Loucy (cell line): ENCODE measurements around the gene RBMS3.

Experiments
- H2AFZ ChIP-seq: fragments of 200-600 bp; sonication (generic); 2 replicates; pipeline ENCODE4 v1.6.0; 2016; ENCODE audit warnings: antibody characterized with exemption, mild to moderate bottlenecking, low read length, moderate library complexity
- H3F3A ChIP-seq: fragments of 200-600 bp; 2 replicates; pipeline ENCODE4 v1.6.0; 2016; ENCODE audit warnings: antibody characterized with exemption, low read depth, mild to moderate bottlenecking
- H3K27me3 ChIP-seq: fragments of 200-600 bp; sonication (generic); 2 replicates; pipeline ENCODE4 v1.6.1; 2014; ENCODE audit warnings: low read length, mild to moderate bottlenecking; ENCODE audit not compliant: insufficient read depth, poor library complexity, severe bottlenecking
- H3K36me3 ChIP-seq: fragments of 200-600 bp; sonication (generic); 2 replicates; pipeline ENCODE4 v1.6.1; 2016; ENCODE audit warnings: low read length; ENCODE audit not compliant: insufficient read depth
- H3K4me1 ChIP-seq: fragments of 200-600 bp; sonication (generic); 2 replicates; pipeline ENCODE4 v1.5.1; 2014; ENCODE audit warnings: low read length, mild to moderate bottlenecking; ENCODE audit not compliant: insufficient read depth, poor library complexity, severe bottlenecking
- H3K4me2 ChIP-seq: fragments of 200-600 bp; sonication (generic); 2 replicates; pipeline ENCODE4 v1.6.0; 2014; ENCODE audit warnings: antibody characterized with exemption, low read length, low read depth, mild to moderate bottlenecking; ENCODE audit not compliant: poor library complexity, severe bottlenecking
- H3K4me3 ChIP-seq: fragments of 200-600 bp; sonication (generic); 2 replicates; pipeline ENCODE4 v1.5.1; 2014; ENCODE audit warnings: low read length, mild to moderate bottlenecking, mixed read lengths; ENCODE audit not compliant: poor library complexity, severe bottlenecking
- H3K79me2 ChIP-seq: fragments of 200-600 bp; sonication (generic); 2 replicates; pipeline ENCODE4 v1.6.1; 2014; ENCODE audit warnings: low read length; ENCODE audit not compliant: insufficient read depth
- H3K9ac ChIP-seq: fragments of 200-600 bp; sonication (generic); 2 replicates; pipeline ENCODE4 v1.6.0; 2014; ENCODE audit warnings: mild to moderate bottlenecking, low read depth, low read length, moderate library complexity; ENCODE audit not compliant: poor library complexity, severe bottlenecking
- H3K9me2 ChIP-seq: fragments of 200-600 bp; sonication (generic); replicated peaks from 2 replicates; pipeline ENCODE4 v1.6.1; 2016; ENCODE audit warnings: low read depth, low read length, mixed read lengths
- H3K9me3 ChIP-seq: fragments of 200-600 bp; sonication (generic); 2 replicates; pipeline ENCODE4 v1.6.1; 2014; ENCODE audit warnings: mild to moderate bottlenecking, antibody characterized with exemption, low read length, low read depth; ENCODE audit not compliant: insufficient read depth
- H4K20me1 ChIP-seq: fragments of 200-600 bp; sonication (generic); 2 replicates; pipeline ENCODE4 v1.6.0; 2014; ENCODE audit warnings: antibody characterized with exemption, low read length, mild to moderate bottlenecking; ENCODE audit not compliant: insufficient read depth, poor library complexity, severe bottlenecking
- CTCF ChIP-seq: fragments of 200-600 bp; sonication (generic); conservative IDR thresholded peaks from 2 replicates; pipeline ENCODE4 v1.5.1; 2014; ENCODE audit warnings: mild to moderate bottlenecking, antibody characterized with exemption, low read length
- EZH2phosphoT487 ChIP-seq: fragments of 200-600 bp; IDR thresholded peaks from 2 replicates; pipeline ENCODE4 v1.6.1; 2018; ENCODE audit warnings: antibody characterized with exemption, mild to moderate bottlenecking, moderate library complexity, borderline replicate concordance

Gene RBMS3

GRCh38 chr3:29761517-29761916 lies 480.6 kb downstream of the RBMS3 start:
- no peaks in the 10 kb centered on the region for H3K9me3 ChIP-seq
- no peaks in the 10 kb centered on the region for H3F3A ChIP-seq
- no peaks in the 10 kb centered on the region for H4K20me1 ChIP-seq
- no peak overlapping the region for H3K4me3 ChIP-seq
- H3K79me2 ChIP-seq, result no peaks in the 10 kb centered on the region
- H3K4me1 ChIP-seq, result no peaks in the 10 kb centered on the region
- no peaks in the 10 kb centered on the region for H3K9me2 ChIP-seq
- H3K36me3 ChIP-seq, result no peaks in the 10 kb centered on the region
- no peak overlapping the region for H2AFZ ChIP-seq
- no peak overlapping the region for H3K9ac ChIP-seq
- TF ChIP-seq CTCF, result no peak
- TF ChIP-seq EZH2phosphoT487, result no peak
- no peak overlapping the region for H3K4me2 ChIP-seq
- no peaks in the 10 kb centered on the region for H3K27me3 ChIP-seq

GRCh38 chr3:29763115-29763514 lies 482.2 kb downstream of the RBMS3 start:
- Histone ChIP-seq H3K27me3 (no peaks in the 10 kb centered on the region), H3K4me1 (no peaks in the 10 kb centered on the region), H2AFZ (no peak overlapping the region), H3K4me2 (no peak overlapping the region), H3K4me3 (no peak overlapping the region), H3K36me3 (no peaks in the 10 kb centered on the region), H3K9me3 (no peaks in the 10 kb centered on the region), H3K79me2 (no peaks in the 10 kb centered on the region), H3K9me2 (no peaks in the 10 kb centered on the region), H3F3A (no peaks in the 10 kb centered on the region), H3K9ac (no peak overlapping the region), H4K20me1 (no peaks in the 10 kb centered on the region)
- no peak for TF ChIP-seq EZH2phosphoT487

GRCh38 chr3:29764041-29764440 lies 483.2 kb downstream of the RBMS3 start:
- no peaks in the 10 kb centered on the region for H3F3A ChIP-seq
- no peak overlapping the region for H3K4me2 ChIP-seq
- H3K79me2 ChIP-seq, result no peaks in the 10 kb centered on the region
- H3K4me3 ChIP-seq, result no peak overlapping the region
- H4K20me1 ChIP-seq, result no peaks in the 10 kb centered on the region
- no peaks in the 10 kb centered on the region for H3K9me3 ChIP-seq
- TF ChIP-seq EZH2phosphoT487 (no peak), CTCF (no peak)
- no peaks in the 10 kb centered on the region for H3K9me2 ChIP-seq
- H3K36me3 ChIP-seq, result no peaks in the 10 kb centered on the region
- H3K9ac ChIP-seq, result no peak overlapping the region
- no peak overlapping the region for H2AFZ ChIP-seq
- H3K4me1 ChIP-seq, result no peaks in the 10 kb centered on the region
- H3K27me3 ChIP-seq, result no peaks in the 10 kb centered on the region

- no peaks in the 10 kb centered on the region for H4K20me1 ChIP-seq
- H3K9me3 ChIP-seq, result no peaks in the 10 kb centered on the region
- H3K4me1 ChIP-seq, result no peaks in the 10 kb centered on the region
- no peaks in the 10 kb centered on the region for H3F3A ChIP-seq
- H3K9ac ChIP-seq, result no peak overlapping the region
- H3K79me2 ChIP-seq, result no peaks in the 10 kb centered on the region
- H3K27me3 ChIP-seq, result no peaks in the 10 kb centered on the region
- no peak overlapping the region for H3K4me2 ChIP-seq
- no peak overlapping the region for H2AFZ ChIP-seq
- H3K9me2 ChIP-seq, result no peaks in the 10 kb centered on the region
- H3K4me3 ChIP-seq, result no peak overlapping the region
- no peaks in the 10 kb centered on the region for H3K36me3 ChIP-seq
- TF ChIP-seq CTCF, result peak; percentile 42
- TF ChIP-seq EZH2phosphoT487, result no peak
Measured at GRCh38 chr3:29764603-29765254, 483.9 kb downstream of the RBMS3 start.
